Trophoblast cell (in vitro differentiated cells and primary cell): ENCODE results near the gene FAM241B.
A peak's percentile ranks its signal among the peaks of the same experiment; 100 is the strongest.

Source experiments
- DNase-seq, 2 donors: peaks; one replicate each; pipeline ENCODE4 v3.0.0-alpha.2; 2016
- H2AFZ ChIP-seq: 2 replicates; pipeline ENCODE4 v1.6.1; 2013; ENCODE audit warnings: low read length, moderate library complexity, mild to moderate bottlenecking; ENCODE audit not compliant: insufficient read depth, poor library complexity
- H2AK5ac ChIP-seq: 2 replicates; pipeline ENCODE4 v1.6.1; 2013; ENCODE audit warnings: mild to moderate bottlenecking, low read length
- H2BK120ac ChIP-seq: 2 replicates; pipeline ENCODE4 v1.6.1; 2013; ENCODE audit warnings: low read length, mild to moderate bottlenecking, moderate library complexity; ENCODE audit not compliant: insufficient read depth, poor library complexity
- H2BK12ac ChIP-seq: 2 replicates; pipeline ENCODE4 v1.6.1; 2013; ENCODE audit warnings: mild to moderate bottlenecking, low read length, moderate library complexity
- H2BK5ac ChIP-seq: 2 replicates; pipeline ENCODE4 v1.6.1; 2013; ENCODE audit warnings: low read length, low read depth, moderate library complexity, mild to moderate bottlenecking; ENCODE audit not compliant: poor library complexity
- H3K14ac ChIP-seq: 2 replicates; pipeline ENCODE4 v1.6.1; 2013; ENCODE audit warnings: mild to moderate bottlenecking, low read length
- H3K18ac ChIP-seq: 2 replicates; pipeline ENCODE4 v1.6.1; 2013; ENCODE audit warnings: mild to moderate bottlenecking, low read length
- H3K23ac ChIP-seq: 2 replicates; pipeline ENCODE4 v1.6.1; 2013; ENCODE audit warnings: low read length
- H3K27ac ChIP-seq: 2 replicates; pipeline ENCODE4 v1.5.1; 2013; ENCODE audit warnings: low read depth, mild to moderate bottlenecking, inconsistent platforms, low read length, moderate library complexity
- H3K27me3 ChIP-seq: 2 replicates; pipeline ENCODE4 v1.6.1; 2013; ENCODE audit warnings: inconsistent platforms, mild to moderate bottlenecking, low read length, moderate library complexity; ENCODE audit not compliant: insufficient read depth
- H3K36me3 ChIP-seq, 2 experiments: 1 replicate in 1 of 2; 2 replicates in 1 of 2; pipeline ENCODE4 v1.6.1; 2013; ENCODE audit warnings: low read length in 2 of 2, mild to moderate bottlenecking in 2 of 2, moderate library complexity in 1 of 2; ENCODE audit not compliant: insufficient read depth in 2 of 2, control insufficient read depth in 1 of 2
- H3K4ac ChIP-seq: 2 replicates; pipeline ENCODE4 v1.6.1; 2013; ENCODE audit warnings: low read depth, mild to moderate bottlenecking, low read length, moderate library complexity
- H3K4me1 ChIP-seq, 2 experiments: 1 replicate in 1 of 2; 2 replicates in 1 of 2; pipeline ENCODE4 v1.6.1; 2013; ENCODE audit warnings: low read length in 2 of 2, mild to moderate bottlenecking in 2 of 2, moderate library complexity in 1 of 2; ENCODE audit not compliant: insufficient read depth in 2 of 2, control insufficient read depth in 1 of 2
- H3K4me2 ChIP-seq: 2 replicates; pipeline ENCODE4 v1.6.1; 2013; ENCODE audit warnings: inconsistent platforms, mild to moderate bottlenecking, low read length, moderate library complexity
- H3K4me3 ChIP-seq: 2 replicates; pipeline ENCODE4 v1.5.1; 2013; ENCODE audit warnings: mild to moderate bottlenecking, low read depth, low read length, inconsistent platforms
- H3K79me1 ChIP-seq: one replicate; pipeline ENCODE4 v1.6.1; 2013; ENCODE audit warnings: low read length
- H3K79me2 ChIP-seq: 2 replicates; pipeline ENCODE4 v1.6.1; 2013; ENCODE audit warnings: low read length, mild to moderate bottlenecking; ENCODE audit not compliant: control insufficient read depth, insufficient read depth, poor library complexity
- H3K9ac ChIP-seq: 2 replicates; pipeline ENCODE4 v1.6.1; 2013; ENCODE audit warnings: mild to moderate bottlenecking, low read length
- H3K9me3 ChIP-seq: 2 replicates; pipeline ENCODE4 v1.6.1; 2013; ENCODE audit warnings: low read depth, mild to moderate bottlenecking, control low read depth, inconsistent platforms, low read length; ENCODE audit not compliant: insufficient read depth
- H4K12ac ChIP-seq: 2 replicates; pipeline ENCODE4 v1.6.1; 2013; ENCODE audit warnings: low read depth, mild to moderate bottlenecking, low read length, moderate library complexity
- H4K8ac ChIP-seq: 2 replicates; pipeline ENCODE4 v1.6.1; 2013; ENCODE audit warnings: low read depth, mild to moderate bottlenecking, low read length, moderate library complexity
- H4K91ac ChIP-seq: one replicate; pipeline ENCODE4 v1.6.1; 2013; ENCODE audit warnings: low read depth, mild to moderate bottlenecking, low read length, moderate library complexity
- WGBS: extraction: QIAGEN DNeasy Blood & Tissue Kit; methylation state at CpG from one replicate; pipeline ENCODE4 v1.1.7; 2013; ENCODE audit warnings: missing lambda C conversion rate; ENCODE audit not compliant: insufficient read length, insufficient coverage; ENCODE audit errors: extremely low coverage; 5-methylcytosine and 5-hydroxymethylcytosine counted together

The FAM241B gene

GRCh38 chr10:69641261-69641980 lies 11.4 kb downstream of the FAM241B start:
- Histone ChIP-seq H3K4me3 (no peak overlapping the region), H2BK12ac (no peak overlapping the region), H3K4me2 (no peak overlapping the region), H3K4me1 (no peaks in the 10 kb centered on the region), H4K12ac (no peak overlapping the region), H2BK120ac (no peak overlapping the region), H3K4ac (no peak overlapping the region), H2BK5ac (no peak overlapping the region), H4K8ac (no peak overlapping the region), H3K79me2 (no peaks in the 10 kb centered on the region), H2AFZ (no peak overlapping the region), H3K23ac (no peak overlapping the region), H3K9ac (no peak overlapping the region), H3K27me3 (no peaks in the 10 kb centered on the region), H3K36me3 (no peaks in the 10 kb centered on the region), H3K9me3 (no peaks in the 10 kb centered on the region), H3K18ac (no peak overlapping the region), H3K79me1 (no peaks in the 10 kb centered on the region), H3K14ac (no peak overlapping the region), H4K91ac (no peak overlapping the region), H2AK5ac (no peak overlapping the region), H3K27ac (no peak overlapping the region)
- WGBS: no CpG with 5 or more reads among the region's 12 CpGs
- DNase-seq: no peak

- Histone ChIP-seq H2AFZ (no peak overlapping the region), H3K36me3 (no peaks in the 10 kb centered on the region), H3K27me3 (no peaks in the 10 kb centered on the region), H3K23ac (no peak overlapping the region), H2BK120ac (no peak overlapping the region), H4K8ac (no peak overlapping the region), H3K4ac (no peak overlapping the region), H2AK5ac (no peak overlapping the region), H3K9me3 (no peaks in the 10 kb centered on the region), H3K4me3 (no peak overlapping the region), H3K9ac (no peak overlapping the region), H3K79me1 (no peaks in the 10 kb centered on the region), H3K4me1 (no peaks in the 10 kb centered on the region), H3K14ac (no peak overlapping the region), H2BK5ac (no peak overlapping the region), H3K18ac (no peak overlapping the region), H3K4me2 (no peak overlapping the region), H3K79me2 (no peaks in the 10 kb centered on the region), H4K91ac (no peak overlapping the region), H4K12ac (no peak overlapping the region), H3K27ac (no peak overlapping the region), H2BK12ac (no peak overlapping the region)
- WGBS: no CpG with 5 or more reads among the region's 5 CpGs
- DNase-seq: no peak
These were observed 12.7 kb downstream of the FAM241B start for GRCh38 chr10:69642747-69643146.

- Histone ChIP-seq H3K14ac (no peak overlapping the region), H3K9ac (no peak overlapping the region), H3K18ac (no peak overlapping the region), H3K4me2 (no peak overlapping the region), H3K27ac (no peak overlapping the region), H4K8ac (no peak overlapping the region), H4K12ac (no peak overlapping the region), H2AFZ (no peak overlapping the region), H3K79me2 (no peaks in the 10 kb centered on the region), H3K36me3 (no peaks in the 10 kb centered on the region), H2BK120ac (no peak overlapping the region), H2AK5ac (no peak overlapping the region), H3K79me1 (no peaks in the 10 kb centered on the region), H3K23ac (no peak overlapping the region), H3K4ac (no peak overlapping the region), H4K91ac (no peak overlapping the region), H3K9me3 (no peaks in the 10 kb centered on the region), H3K4me1 (no peaks in the 10 kb centered on the region), H2BK5ac (no peak overlapping the region), H3K27me3 (no peaks in the 10 kb centered on the region), H3K4me3 (no peak overlapping the region), H2BK12ac (no peak overlapping the region)
- no peak for DNase-seq
- no CpG with 5 or more reads among the region's 16 CpGs for WGBS
These were observed 14.0 kb downstream of the FAM241B start for GRCh38 chr10:69643779-69644657.

- WGBS: no CpG with 5 or more reads among the region's 13 CpGs
- Histone ChIP-seq H3K14ac (no peak overlapping the region), H3K4me1 (no peaks in the 10 kb centered on the region), H2BK12ac (no peak overlapping the region), H3K9me3 (no peaks in the 10 kb centered on the region), H3K4ac (no peak overlapping the region), H3K23ac (no peak overlapping the region), H3K79me1 (no peaks in the 10 kb centered on the region), H3K27me3 (no peaks in the 10 kb centered on the region), H3K79me2 (no peaks in the 10 kb centered on the region), H4K12ac (no peak overlapping the region), H2AK5ac (no peak overlapping the region), H2BK5ac (no peak overlapping the region), H3K27ac (no peak overlapping the region), H3K4me2 (no peak overlapping the region), H4K91ac (no peak overlapping the region), H3K18ac (no peak overlapping the region), H2AFZ (no peak overlapping the region), H3K36me3 (no peaks in the 10 kb centered on the region), H3K9ac (no peak overlapping the region), H2BK120ac (no peak overlapping the region), H4K8ac (no peak overlapping the region), H3K4me3 (no peak overlapping the region)
- peak; percentile 57 to 78 for DNase-seq
These were observed 14.7 kb downstream of the FAM241B start for GRCh38 chr10:69644658-69645295.
